ENCODE measurements around the gene DNAAF9.

DNAAF9 gene

GRCh38 chr20:3378138-3378537 is 29.3 kb downstream of the DNAAF9 start:
- H3K27me3 ChIP-seq (ENCODE audit: low read length), result no peaks in the 10 kb centered on the region; the same call in 1 of the 2 replicates
- H4K20me1 ChIP-seq (ENCODE audit: low read depth, low read length), result no peaks in the 10 kb centered on the region
- H3K4me2 ChIP-seq (ENCODE audit: low read depth, low read length, poor library complexity, severe bottlenecking), result no peak overlapping the region
- no peak overlapping the region for H3K4me3 ChIP-seq (ENCODE audit: insufficient read depth, low read length, poor library complexity, severe bottlenecking)
- no peaks in the 10 kb centered on the region for H3F3A ChIP-seq (ENCODE audit: insufficient read depth)
- TF ChIP-seq EZH2phosphoT487 (conservative IDR thresholded peaks at IDR 0.05; ENCODE audit: low read length) (no peak), CTCF (IDR thresholded peaks at IDR 0.05; ENCODE audit: insufficient read depth, low read length, poor library complexity, severe bottlenecking) (no peak)
- no peaks in the 10 kb centered on the region for H3K9me2 ChIP-seq (replicated peaks; ENCODE audit: insufficient read depth, low read length)
- H3K36me3 ChIP-seq (ENCODE audit: low read length), result no peaks in the 10 kb centered on the region
- H3K9me3 ChIP-seq (ENCODE audit: insufficient read depth, low read length), result no peaks in the 10 kb centered on the region
- H3K9ac ChIP-seq (ENCODE audit: low read length), result no peak overlapping the region
- H3K79me2 ChIP-seq (ENCODE audit: insufficient read depth, low read length), result no peaks in the 10 kb centered on the region
- no peak overlapping the region for H2AFZ ChIP-seq (ENCODE audit: low read depth, low read length, severe bottlenecking)
- H3K27ac ChIP-seq (ENCODE audit: low read depth, low read length), result no peak overlapping the region

- no peaks in the 10 kb centered on the region for H3F3A ChIP-seq (ENCODE audit: insufficient read depth)
- no peak overlapping the region for H3K9ac ChIP-seq (ENCODE audit: low read length)
- no peaks in the 10 kb centered on the region for H3K36me3 ChIP-seq (ENCODE audit: low read length)
- no peaks in the 10 kb centered on the region for H3K9me3 ChIP-seq (ENCODE audit: insufficient read depth, low read length)
- H3K4me3 ChIP-seq (ENCODE audit: insufficient read depth, low read length, poor library complexity, severe bottlenecking), result no peak overlapping the region
- H3K79me2 ChIP-seq (ENCODE audit: insufficient read depth, low read length), result no peaks in the 10 kb centered on the region
- H3K9me2 ChIP-seq (replicated peaks; ENCODE audit: insufficient read depth, low read length), result no peaks in the 10 kb centered on the region
- H3K27me3 ChIP-seq (ENCODE audit: low read length), result no peaks in the 10 kb centered on the region; the same call in 1 of the 2 replicates
- no peak overlapping the region for H3K27ac ChIP-seq (ENCODE audit: low read depth, low read length)
- TF ChIP-seq CTCF (IDR thresholded peaks at IDR 0.05; ENCODE audit: insufficient read depth, low read length, poor library complexity, severe bottlenecking) (no peak), EZH2phosphoT487 (conservative IDR thresholded peaks at IDR 0.05; ENCODE audit: low read length) (no peak)
- no peak overlapping the region for H3K4me2 ChIP-seq (ENCODE audit: low read depth, low read length, poor library complexity, severe bottlenecking)
- no peak overlapping the region for H2AFZ ChIP-seq (ENCODE audit: low read depth, low read length, severe bottlenecking)
- no peaks in the 10 kb centered on the region for H4K20me1 ChIP-seq (ENCODE audit: low read depth, low read length)
Observed at GRCh38 chr20:3377644-3378043, 29.8 kb downstream of the DNAAF9 start.

- Histone ChIP-seq H3F3A (ENCODE audit: insufficient read depth) (no peaks in the 10 kb centered on the region), H3K9me2 (replicated peaks; ENCODE audit: insufficient read depth, low read length) (no peaks in the 10 kb centered on the region), H2AFZ (ENCODE audit: low read depth, low read length, severe bottlenecking) (no peak overlapping the region), H3K4me3 (ENCODE audit: insufficient read depth, low read length, poor library complexity, severe bottlenecking) (no peak overlapping the region), H3K79me2 (ENCODE audit: insufficient read depth, low read length) (no peaks in the 10 kb centered on the region), H3K4me2 (ENCODE audit: low read depth, low read length, poor library complexity, severe bottlenecking) (no peak overlapping the region), H3K27ac (ENCODE audit: low read depth, low read length) (no peak overlapping the region), H3K9me3 (ENCODE audit: insufficient read depth, low read length) (no peaks in the 10 kb centered on the region), H4K20me1 (ENCODE audit: low read depth, low read length) (no peaks in the 10 kb centered on the region), H3K27me3 (ENCODE audit: low read length) (no peaks in the 10 kb centered on the region; the same call in 1 of the 2 replicates), H3K9ac (ENCODE audit: low read length) (no peak overlapping the region), H3K36me3 (ENCODE audit: low read length) (no peaks in the 10 kb centered on the region)
- TF ChIP-seq EZH2phosphoT487 (conservative IDR thresholded peaks at IDR 0.05; ENCODE audit: low read length), result no peak
- TF ChIP-seq CTCF (IDR thresholded peaks at IDR 0.05; ENCODE audit: insufficient read depth, low read length, poor library complexity, severe bottlenecking), result no peak
Observed at GRCh38 chr20:3374296-3374695, 33.2 kb downstream of the DNAAF9 start.
